GM23338 (cell line): ENCODE results near the gene BCL2. TPM values are rescaled to one million over a fixed set of nuclear protein-coding genes. Genes with fewer than 3 reads are reported as not detected.

ENCODE experiments used
- ATAC-seq: fragments of 200-7000 bp; cut with Tn5 transposase; 3 replicates; pipeline ENCODE4 v1.9.1; 2020
- DNase-seq: peaks from one replicate; pipeline ENCODE4 v3.0.0-alpha.2; 2015; ENCODE audit warnings: low spot score
- H2AFZ ChIP-seq: fragments of 200-600 bp; sonication (generic); 2 replicates; pipeline ENCODE4 v1.8.0; 2016; ENCODE audit warnings: antibody characterized with exemption, mild to moderate bottlenecking, moderate library complexity
- H3F3A ChIP-seq: fragments of 200-600 bp; sonication (generic); replicated peaks from 2 replicates; pipeline ENCODE4 v1.8.0; 2017; ENCODE audit warnings: antibody characterized with exemption, mixed run types, low read depth
- H3K27ac ChIP-seq: fragments of 200-600 bp; sonication (generic); 2 replicates; pipeline ENCODE4 v1.6.1; 2016; ENCODE audit warnings: low read depth
- H3K27me3 ChIP-seq: fragments of 200-600 bp; sonication (generic); 2 replicates; pipeline ENCODE4 v1.8.0; 2016; ENCODE audit warnings: mild to moderate bottlenecking, mixed run types, moderate library complexity; ENCODE audit not compliant: insufficient read depth
- H3K36me3 ChIP-seq: fragments of 200-600 bp; sonication (generic); 2 replicates; pipeline ENCODE4 v1.8.0; 2016; ENCODE audit warnings: mild to moderate bottlenecking; ENCODE audit not compliant: insufficient read depth
- H3K4me1 ChIP-seq: fragments of 200-600 bp; sonication (generic); 2 replicates; pipeline ENCODE4 v1.8.0; 2016; ENCODE audit warnings: mild to moderate bottlenecking, moderate library complexity; ENCODE audit not compliant: insufficient read depth
- H3K4me2 ChIP-seq: fragments of 200-600 bp; sonication (generic); 2 replicates; pipeline ENCODE4 v1.7.1; 2017; ENCODE audit warnings: mixed run types
- H3K4me3 ChIP-seq: fragments of 200-600 bp; sonication (generic); 2 replicates; pipeline ENCODE4 v1.6.1; 2016; ENCODE audit warnings: mixed run types
- H3K79me2 ChIP-seq: fragments of 200-600 bp; sonication (generic); replicated peaks from 2 replicates; pipeline ENCODE4 v1.8.0; 2017; ENCODE audit warnings: mild to moderate bottlenecking; ENCODE audit not compliant: insufficient read depth
- H3K9me2 ChIP-seq: fragments of 200-600 bp; sonication (generic); 2 replicates; pipeline ENCODE4 v1.8.0; 2017; ENCODE audit not compliant: insufficient read depth
- H4K20me1 ChIP-seq: fragments of 200-600 bp; sonication (generic); replicated peaks from 2 replicates; pipeline ENCODE4 v1.8.0; 2017; ENCODE audit warnings: mild to moderate bottlenecking; ENCODE audit not compliant: insufficient read depth
- H3K27ac Mint-ChIP-seq: 2 replicates; pipeline ENCODE4 v1.8.0; 2020; ENCODE audit warnings: inconsistent platforms, mild to moderate bottlenecking, moderate library complexity, mixed read lengths
- H3K27me3 Mint-ChIP-seq: 3 replicates; pipeline ENCODE4 v1.8.0; 2022; ENCODE audit warnings: low read depth, mild to moderate bottlenecking, moderate library complexity, mixed read lengths, inconsistent platforms; ENCODE audit not compliant: insufficient read depth, poor library complexity
- H3K36me3 Mint-ChIP-seq: 3 replicates; pipeline ENCODE4 v1.8.0; 2021; ENCODE audit warnings: low read depth, mild to moderate bottlenecking, inconsistent platforms, moderate library complexity, mixed read lengths
- H3K4me1 Mint-ChIP-seq: 3 replicates; pipeline ENCODE4 v1.8.0; 2020; ENCODE audit warnings: mild to moderate bottlenecking, inconsistent platforms, mixed read lengths
- H3K4me3 Mint-ChIP-seq: 3 replicates; pipeline ENCODE4 v1.8.0; 2021; ENCODE audit warnings: moderate library complexity, mild to moderate bottlenecking, inconsistent platforms, mixed read lengths
- H3K9me3 Mint-ChIP-seq: 3 replicates; pipeline ENCODE4 v1.8.0; 2020; ENCODE audit warnings: moderate library complexity, mild to moderate bottlenecking, inconsistent platforms, mixed read lengths
- CREB1 ChIP-seq: fragments of 250-450 bp; sonication (Bioruptor Pico); IDR thresholded peaks from 2 replicates; pipeline ENCODE4 v1.5.0; 2020; ENCODE audit warnings: low read depth, mild to moderate bottlenecking, moderate library complexity
- CTCF ChIP-seq, 2 experiments: fragments of 200-600 bp in 1 of 2; sonication (generic) in 1 of 2; conservative IDR thresholded peaks; 2 replicates each; pipeline versions ENCODE4 v1.5.1 to v1.6.1; 2016 to 2017; ENCODE audit warnings: antibody characterized with exemption in 2 of 2, low read depth in 2 of 2, mild to moderate bottlenecking in 2 of 2, moderate library complexity in 1 of 2
- ETS1 ChIP-seq: IDR thresholded peaks from 2 replicates; pipeline ENCODE4 v1.6.1; 2016; ENCODE audit warnings: antibody characterized with exemption
- EZH2 ChIP-seq: fragments of 200-600 bp; sonication (generic); IDR thresholded peaks from one replicate; pipeline ENCODE4 v1.8.0; 2017; ENCODE audit warnings: antibody characterized with exemption, mild to moderate bottlenecking, low read depth; ENCODE audit not compliant: unreplicated experiment
- EZH2phosphoT487 ChIP-seq: fragments of 200-600 bp; sonication (generic); IDR thresholded peaks from one replicate; pipeline ENCODE4 v1.8.1; 2018; ENCODE audit warnings: antibody characterized with exemption; ENCODE audit not compliant: unreplicated experiment
- JUNB ChIP-seq: IDR thresholded peaks from one replicate; pipeline ENCODE4 v1.6.1; 2016; ENCODE audit warnings: antibody characterized with exemption; ENCODE audit not compliant: unreplicated experiment
- NANOG ChIP-seq: IDR thresholded peaks from 2 replicates; pipeline ENCODE4 v1.6.1; 2016; ENCODE audit warnings: antibody characterized with exemption, borderline replicate concordance
- POLR2AphosphoS5 ChIP-seq: IDR thresholded peaks from 2 replicates; pipeline ENCODE4 v1.6.1; 2016; ENCODE audit warnings: antibody characterized with exemption, low read depth
- REST ChIP-seq: IDR thresholded peaks from one replicate; pipeline ENCODE4 v1.6.1; 2018; ENCODE audit warnings: antibody characterized with exemption; ENCODE audit not compliant: unreplicated experiment
- STAT1 ChIP-seq: IDR thresholded peaks from one replicate; pipeline ENCODE4 v1.6.1; 2016; ENCODE audit warnings: antibody characterized with exemption; ENCODE audit not compliant: unreplicated experiment
- ZNF114 ChIP-seq: fragments of 250-450 bp; sonication (Bioruptor Pico); IDR thresholded peaks from 2 replicates; pipeline ENCODE4 v1.5.0; 2020; ENCODE audit warnings: mild to moderate bottlenecking, moderate library complexity
- ZNF331 ChIP-seq: fragments of 250-450 bp; sonication (Bioruptor Pico); IDR thresholded peaks from 2 replicates; pipeline ENCODE4 v1.5.0; 2020; ENCODE audit warnings: low read depth, mild to moderate bottlenecking, moderate library complexity
- ZNF462 ChIP-seq: fragments of 250-450 bp; sonication (Bioruptor Pico); IDR thresholded peaks from 2 replicates; pipeline ENCODE4 v1.5.0; 2020; ENCODE audit warnings: mild to moderate bottlenecking, moderate library complexity
- polyA plus RNA-seq: library from polyadenylated mRNA; unstranded; fragments of >200 nt; fragmentation: Nextera tagmentation; extraction: Ambion mirVana; gene quantifications from 2 replicates; pipeline ENCODE4 v1.2.1, GENCODE V29; 2016
- total RNA-seq: library from RNA; depleted of rRNA; stranded (reverse); fragments of >200 nt; shearing (Covaris generic); gene quantifications from 2 replicates; pipeline ENCODE4 v1.2.3, GENCODE V29; 2014

BCL2 gene
- total and polyA plus RNA-seq, 2 experiments from 2014 or later, result 1.2 to 4.0 TPM

GRCh38 chr18:63229971-63230370, 89.6 kb downstream of the BCL2 start (continued):
- TF ChIP-seq ETS1, result no peak

GRCh38 chr18:63225434-63225833, 94.1 kb downstream of the BCL2 start:
- Mint-ChIP-seq H3K4me3 (no peak overlapping the region), H3K4me1 (no peaks in the 10 kb centered on the region)
- H3K4me1 ChIP-seq, result no peaks in the 10 kb centered on the region
- no peak for TF ChIP-seq NANOG
- TF ChIP-seq JUNB, result no peak
- no peak for TF ChIP-seq ZNF331 (CRISPR knock-in tag)
- TF ChIP-seq CTCF (conservative IDR thresholded peaks at IDR 0.05; ENCODE audit: low read depth in 2 of 2), result no peak
- no peak for TF ChIP-seq ZNF114 (CRISPR knock-in tag)
- TF ChIP-seq REST, result no peak
- TF ChIP-seq CREB1 (CRISPR knock-in tag), result no peak
- TF ChIP-seq STAT1, result no peak
- no peak for TF ChIP-seq EZH2
- TF ChIP-seq POLR2AphosphoS5, result no peak
- no peak for TF ChIP-seq EZH2phosphoT487
- TF ChIP-seq ZNF462, result no peak

More at GRCh38 chr18:63225434-63225833, 94.1 kb downstream of the BCL2 start:
- Histone ChIP-seq H2AFZ (no peak overlapping the region), H3K9me2 (no peaks in the 10 kb centered on the region), H4K20me1 (no peaks in the 10 kb centered on the region), H3K36me3 (no peaks in the 10 kb centered on the region), H3K27me3 (no peaks in the 10 kb centered on the region), H3F3A (no peaks in the 10 kb centered on the region), H3K4me3 (no peak overlapping the region), H3K79me2 (no peaks in the 10 kb centered on the region), H3K4me2 (no peak overlapping the region), H3K27ac (no peak overlapping the region)
- H3K27me3 Mint-ChIP-seq, result peaks cover 1% of the 10 kb centered on the region
- DNase-seq (no peak), ATAC-seq (no peak)
- H3K27ac Mint-ChIP-seq, result no peak overlapping the region
- H3K36me3 Mint-ChIP-seq, result no peaks in the 10 kb centered on the region
- no peaks in the 10 kb centered on the region for H3K9me3 Mint-ChIP-seq
